AG09309 (cell line): Measurements from ENCODE around the gene SFRP4.

Experiments used
- DNase-seq: peaks from one replicate; pipeline ENCODE4 v3.0.0-alpha.2; 2010; ENCODE audit warnings: low read depth
- H3K4me3 ChIP-seq: 2 replicates; pipeline ENCODE4 v1.5.1; 2011; ENCODE audit warnings: mild to moderate bottlenecking, low read depth, low read length, moderate library complexity; ENCODE audit not compliant: control insufficient read depth
- TF ChIP-seq, protein P1 (sequence below): IDR thresholded peaks from 2 replicates; pipeline ENCODE4 v1.5.1; 2011; ENCODE audit warnings: mild to moderate bottlenecking, low read depth, low read length, inconsistent platforms; ENCODE audit not compliant: insufficient read depth, control insufficient read depth; ENCODE audit errors: missing control alignments

SFRP4 gene

GRCh38 chr7:37952240-37952639, 35.6 kb upstream of the SFRP4 start:
- TF ChIP-seq, protein P1, sequence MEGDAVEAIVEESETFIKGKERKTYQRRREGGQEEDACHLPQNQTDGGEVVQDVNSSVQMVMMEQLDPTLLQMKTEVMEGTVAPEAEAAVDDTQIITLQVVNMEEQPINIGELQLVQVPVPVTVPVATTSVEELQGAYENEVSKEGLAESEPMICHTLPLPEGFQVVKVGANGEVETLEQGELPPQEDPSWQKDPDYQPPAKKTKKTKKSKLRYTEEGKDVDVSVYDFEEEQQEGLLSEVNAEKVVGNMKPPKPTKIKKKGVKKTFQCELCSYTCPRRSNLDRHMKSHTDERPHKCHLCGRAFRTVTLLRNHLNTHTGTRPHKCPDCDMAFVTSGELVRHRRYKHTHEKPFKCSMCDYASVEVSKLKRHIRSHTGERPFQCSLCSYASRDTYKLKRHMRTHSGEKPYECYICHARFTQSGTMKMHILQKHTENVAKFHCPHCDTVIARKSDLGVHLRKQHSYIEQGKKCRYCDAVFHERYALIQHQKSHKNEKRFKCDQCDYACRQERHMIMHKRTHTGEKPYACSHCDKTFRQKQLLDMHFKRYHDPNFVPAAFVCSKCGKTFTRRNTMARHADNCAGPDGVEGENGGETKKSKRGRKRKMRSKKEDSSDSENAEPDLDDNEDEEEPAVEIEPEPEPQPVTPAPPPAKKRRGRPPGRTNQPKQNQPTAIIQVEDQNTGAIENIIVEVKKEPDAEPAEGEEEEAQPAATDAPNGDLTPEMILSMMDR = no peak
- no peak overlapping the region for H3K4me3 ChIP-seq
- DNase-seq = no peak

- no peak for DNase-seq
- TF ChIP-seq, protein P1 = no peak
- no peak overlapping the region for H3K4me3 ChIP-seq
Observed at GRCh38 chr7:37947941-37948210, 31.3 kb upstream of the SFRP4 start.

GRCh38 chr7:37947138-37947940, 30.7 kb upstream of the SFRP4 start:
- H3K4me3 ChIP-seq = no peak overlapping the region
- no peak for DNase-seq
- TF ChIP-seq, protein P1 = no peak

DNA sequence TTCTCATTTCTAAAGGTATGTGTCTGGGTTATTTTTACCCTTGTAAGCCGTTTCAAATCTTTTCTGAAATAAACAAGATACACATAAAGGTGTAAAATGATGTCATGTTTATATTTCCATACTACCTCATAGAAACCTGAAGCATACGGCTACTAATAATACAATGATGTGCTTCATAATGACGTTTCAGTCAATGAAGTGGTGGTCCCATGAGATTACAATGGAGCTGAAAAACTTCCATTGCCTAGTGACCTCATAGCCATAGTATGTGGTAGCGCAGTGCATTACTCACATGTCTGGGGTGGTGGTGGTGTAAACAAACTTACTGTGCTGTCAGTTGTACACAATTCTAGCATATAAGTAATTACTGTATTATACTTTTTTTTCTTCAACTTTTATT, 28.7 kb upstream of the SFRP4 start:
- H3K4me3 ChIP-seq = no peak overlapping the region
- TF ChIP-seq, protein P1 = no peak
- no peak for DNase-seq

GRCh38 chr7:37944737-37945054, 28.1 kb upstream of the SFRP4 start:
- TF ChIP-seq, protein P1 = no peak
- H3K4me3 ChIP-seq = no peak overlapping the region
- no peak for DNase-seq

DNA sequence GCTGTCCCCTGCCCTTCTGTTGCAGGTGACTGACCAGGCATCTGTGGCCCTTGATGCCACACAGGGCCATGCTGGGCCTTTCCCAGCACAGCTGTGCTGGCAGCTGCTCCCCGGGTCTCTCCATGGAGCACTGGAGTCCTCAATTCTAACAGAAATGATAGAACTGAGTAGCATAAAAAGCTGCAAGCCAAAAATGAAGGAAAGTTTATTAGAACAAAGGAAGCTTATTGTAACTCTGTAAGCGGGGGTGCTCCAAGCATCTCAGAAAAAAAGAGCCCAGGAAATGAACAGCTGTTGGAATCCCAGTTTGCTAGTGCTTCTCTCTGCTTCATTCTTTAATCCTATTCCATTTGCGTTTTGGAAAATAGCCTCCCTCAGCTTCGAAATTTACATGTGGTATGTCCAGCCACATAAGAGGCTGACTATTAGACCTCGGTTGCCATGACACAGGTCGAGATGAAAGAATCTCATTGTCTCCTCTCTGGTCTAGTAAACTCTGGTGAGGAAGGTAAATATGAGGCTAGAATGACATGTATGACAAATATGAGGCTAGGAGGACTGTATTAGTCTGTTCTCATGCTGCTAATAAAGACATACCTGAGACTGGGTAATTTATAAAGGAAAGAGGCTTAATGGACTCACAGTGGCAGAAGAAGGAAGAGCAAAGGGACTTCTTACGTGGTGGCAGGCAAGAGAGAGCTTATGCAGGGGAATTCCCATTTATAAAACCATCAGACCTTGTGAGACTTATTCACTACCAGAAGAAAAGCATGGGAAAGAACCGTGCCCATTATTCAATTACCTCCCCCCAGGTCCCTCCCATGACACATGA, 27.5 kb upstream of the SFRP4 start:
- TF ChIP-seq, protein P1 = no peak
- no peak overlapping the region for H3K4me3 ChIP-seq
- no peak for DNase-seq
